ENCODE data around the gene UBE2J2.
A peak's percentile ranks its signal among the peaks of the same experiment; 100 is the strongest.
"Not testable (repeated sequence)": the region's sequence is repeated elsewhere in the genome, so short reads cannot be mapped to it uniquely, and the experiment has no call there.

The UBE2J2 gene

DNA sequence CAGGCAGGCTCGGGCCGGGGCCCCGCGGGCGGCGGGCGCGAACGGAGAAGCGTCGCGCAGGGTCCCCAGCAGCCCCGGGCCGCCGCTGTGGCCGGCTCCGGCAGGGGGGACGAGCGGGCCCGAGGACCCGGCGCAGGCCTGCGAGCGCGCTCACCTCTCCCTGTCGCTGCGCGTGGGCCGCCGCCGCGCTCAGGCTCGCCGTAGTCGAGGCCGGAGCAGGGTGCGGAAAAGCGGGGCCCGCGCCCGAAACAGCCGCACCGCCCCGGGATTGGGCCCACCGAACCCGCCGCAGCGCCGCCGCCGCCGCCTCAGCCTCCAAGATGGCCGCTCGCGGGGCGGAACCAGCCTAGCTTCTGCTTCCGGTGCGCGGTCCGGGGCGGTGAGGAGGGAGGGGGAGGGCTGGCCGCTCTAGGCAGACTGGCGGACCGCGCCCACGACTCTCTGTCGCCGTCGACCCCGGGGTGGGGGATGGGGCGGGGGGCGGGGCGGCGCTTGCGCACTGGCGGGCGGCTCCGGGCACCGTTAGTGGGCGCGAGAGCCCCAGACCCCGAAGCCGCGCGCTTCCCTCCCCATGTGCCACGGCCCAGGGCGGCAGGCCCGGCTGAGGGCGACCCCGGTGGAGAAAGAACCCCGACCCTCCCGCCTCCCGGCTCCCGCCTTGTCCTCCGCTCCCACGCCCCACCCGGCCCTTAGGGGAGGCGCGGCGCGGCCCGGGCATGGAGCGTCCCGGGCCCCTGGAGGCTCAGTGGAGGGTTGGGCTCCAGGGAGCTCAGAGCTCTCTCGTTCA, at the start of gene UBE2J2:
Gene UBE2J2 (minus strand): TSS at position 343 of the 787 bp plus-strand sequence. CDS start 5,862 bp downstream, outside the sequence.
- peak; percentile 43 for DNase-seq

- DNase-seq: no peak
Observed at GRCh38 chr1:1322952-1323351, 49.3 kb upstream of the UBE2J2 start.

GRCh38 chr1:1322418-1322817, 48.8 kb upstream of the UBE2J2 start:
- DNase-seq: no peak

DNA sequence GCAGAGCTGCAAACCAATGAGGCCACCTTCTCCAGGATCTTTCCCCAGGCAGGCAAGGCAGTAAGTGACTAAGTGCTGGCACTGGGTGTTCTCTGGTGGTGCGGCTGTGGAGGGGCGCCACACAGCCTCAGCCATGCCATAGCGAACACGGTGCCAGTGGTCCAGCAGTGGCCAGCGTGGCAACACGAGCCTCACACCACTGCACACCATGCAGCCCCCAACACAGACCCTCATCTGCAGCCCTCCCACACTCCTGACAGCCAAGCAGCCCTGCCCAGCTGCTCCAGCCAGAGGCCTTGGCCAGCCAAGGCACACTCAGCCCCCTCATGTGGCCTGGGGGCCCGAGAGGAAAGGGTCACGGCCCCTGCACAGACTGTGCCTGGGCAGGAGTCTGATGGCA, 47.8 kb upstream of the UBE2J2 start:
- no peak for DNase-seq

- no peak for DNase-seq
Observed at GRCh38 chr1:1320666-1321448, 47.2 kb upstream of the UBE2J2 start.

DNA sequence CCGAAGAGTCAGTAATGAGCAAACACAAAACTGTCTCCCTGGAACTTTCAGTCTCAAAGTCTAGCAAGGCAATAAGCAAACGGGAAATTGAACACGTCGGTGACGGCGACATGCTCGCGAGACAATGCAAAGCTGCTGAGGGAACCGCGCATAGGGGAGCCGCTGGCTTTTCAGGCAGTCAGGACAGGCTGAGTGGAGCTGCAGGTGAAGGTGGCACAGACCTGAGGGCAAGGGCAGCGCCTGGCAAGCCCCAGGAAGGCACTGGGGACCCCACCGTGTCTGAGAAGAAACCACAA, 45.9 kb upstream of the UBE2J2 start:
- DNase-seq: no peak

DNA sequence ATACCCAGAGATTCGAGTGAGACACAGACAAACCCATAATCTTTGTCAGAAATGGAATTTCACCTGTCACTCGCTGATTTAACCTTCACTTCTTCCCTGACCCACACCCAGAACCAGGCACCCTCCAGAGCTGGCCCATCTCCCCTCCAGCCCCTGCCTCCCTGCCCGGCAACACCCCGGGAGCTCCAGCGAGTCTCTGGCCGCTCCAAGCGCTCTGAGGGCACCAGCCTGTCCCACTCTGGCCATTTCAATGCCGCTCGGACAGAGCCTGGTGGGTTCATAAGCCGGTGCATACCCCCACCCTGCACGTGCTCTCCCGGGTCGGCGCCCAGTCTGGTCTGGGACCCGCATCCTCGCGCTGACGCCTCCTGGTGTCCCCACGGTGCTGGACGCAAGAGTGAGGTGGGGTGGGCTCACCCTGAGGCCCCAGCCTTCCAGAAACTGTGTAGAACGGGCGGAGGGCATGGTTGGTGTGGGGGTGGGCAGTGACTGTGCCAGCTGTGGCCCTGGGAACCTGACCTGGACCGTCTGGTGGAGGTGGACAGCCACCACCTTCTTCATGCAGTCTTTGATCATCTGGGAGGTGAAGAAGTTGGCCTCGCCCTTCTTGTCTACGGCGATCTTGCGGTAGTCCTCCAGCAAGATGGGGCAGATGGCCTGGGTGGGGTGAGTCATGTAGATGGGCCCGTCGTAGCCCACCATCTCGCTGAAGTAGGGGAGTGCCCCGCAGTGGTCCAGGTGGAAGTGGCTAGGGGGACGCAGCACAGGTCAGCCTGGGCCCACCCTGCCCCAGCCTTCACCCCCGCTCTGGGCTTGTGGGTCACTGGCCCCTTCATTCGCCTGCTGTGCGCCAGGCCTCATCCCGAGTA, 45.4 kb upstream of the UBE2J2 start:
- DNase-seq: no peak

DNA sequence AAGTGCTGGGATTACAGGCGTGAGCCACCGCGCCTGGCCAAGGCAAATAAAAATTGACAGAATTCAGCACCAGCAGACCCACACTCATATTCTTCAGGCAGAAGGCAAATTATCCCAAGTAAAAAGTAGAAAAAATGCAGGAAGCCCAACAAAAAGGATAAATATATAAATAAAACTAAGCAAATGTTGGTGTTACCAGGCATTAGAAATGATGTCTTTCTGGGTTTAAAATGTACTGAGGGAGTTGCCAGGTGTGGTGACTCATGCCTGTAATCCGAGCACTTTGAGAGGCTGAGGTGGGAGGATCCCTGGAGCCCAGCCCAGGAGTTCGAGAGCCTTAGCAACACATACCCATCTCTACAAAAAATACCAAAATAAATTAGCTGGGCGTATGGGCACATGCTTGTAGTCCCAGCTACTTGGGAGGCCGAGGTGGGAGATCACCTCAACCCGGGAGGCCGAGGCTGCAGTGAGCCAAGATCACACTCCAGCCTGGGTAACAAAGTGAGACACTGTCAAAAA, 44.5 kb upstream of the UBE2J2 start:
- no peak for DNase-seq

DNA sequence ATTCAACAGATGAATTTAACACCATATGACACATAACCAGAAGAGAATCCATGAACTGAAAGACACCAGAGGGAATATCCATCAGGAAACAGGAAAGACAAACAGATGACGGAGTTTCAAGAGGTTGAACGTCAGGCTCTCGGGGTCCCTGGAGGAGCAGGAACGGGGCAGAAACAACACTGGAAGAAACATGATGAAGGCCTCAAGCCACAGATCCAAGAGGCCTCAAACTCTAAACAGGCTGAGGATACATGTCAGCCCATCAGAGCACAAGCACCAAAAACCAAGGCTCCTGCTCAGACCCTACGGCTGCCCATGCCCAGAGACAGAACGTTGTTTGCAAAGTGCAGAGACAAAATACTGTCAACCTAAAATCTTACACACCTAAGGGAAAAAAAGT, 43.8 kb upstream of the UBE2J2 start:
- DNase-seq: no peak

GRCh38 chr1:1316199-1316598, 42.5 kb upstream of the UBE2J2 start:
- DNase-seq: not testable (repeated sequence)

- DNase-seq: no peak
Observed at GRCh38 chr1:1315435-1315954, 41.8 kb upstream of the UBE2J2 start.

DNA sequence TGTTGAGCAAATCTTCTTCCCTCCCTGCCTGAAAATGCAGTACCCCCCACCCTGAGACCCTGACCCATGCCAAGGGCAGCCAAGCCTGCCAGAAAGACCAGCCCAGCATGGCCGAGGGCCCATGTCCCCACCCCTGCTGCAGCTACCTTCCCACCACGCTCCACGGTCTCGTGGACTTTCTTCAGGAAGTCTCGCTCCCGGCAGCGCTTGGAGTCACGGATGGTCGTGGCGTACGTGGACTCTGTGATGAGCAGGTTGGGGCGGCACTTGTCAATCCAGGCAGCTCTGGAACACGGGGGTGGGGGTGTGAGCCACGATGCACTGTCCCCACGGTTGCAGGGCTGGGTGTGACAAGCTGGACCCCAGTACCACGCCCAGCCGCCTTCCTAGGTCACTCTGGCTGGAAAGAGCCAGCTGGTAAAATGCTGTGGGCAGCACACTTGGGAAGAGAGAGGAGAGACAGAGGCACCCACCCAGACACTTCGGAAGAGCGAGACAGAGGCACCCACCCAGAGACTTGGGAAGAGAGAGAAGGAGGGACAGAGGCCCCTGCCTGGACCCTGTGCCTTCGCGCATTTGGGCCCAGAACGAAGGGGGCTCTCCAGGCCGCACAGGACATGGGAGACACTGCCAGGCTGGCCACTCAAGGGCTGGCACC, 41.2 kb upstream of the UBE2J2 start:
- no peak for DNase-seq

GRCh38 chr1:1314237-1314586, 40.6 kb upstream of the UBE2J2 start:
- no peak for DNase-seq

DNA sequence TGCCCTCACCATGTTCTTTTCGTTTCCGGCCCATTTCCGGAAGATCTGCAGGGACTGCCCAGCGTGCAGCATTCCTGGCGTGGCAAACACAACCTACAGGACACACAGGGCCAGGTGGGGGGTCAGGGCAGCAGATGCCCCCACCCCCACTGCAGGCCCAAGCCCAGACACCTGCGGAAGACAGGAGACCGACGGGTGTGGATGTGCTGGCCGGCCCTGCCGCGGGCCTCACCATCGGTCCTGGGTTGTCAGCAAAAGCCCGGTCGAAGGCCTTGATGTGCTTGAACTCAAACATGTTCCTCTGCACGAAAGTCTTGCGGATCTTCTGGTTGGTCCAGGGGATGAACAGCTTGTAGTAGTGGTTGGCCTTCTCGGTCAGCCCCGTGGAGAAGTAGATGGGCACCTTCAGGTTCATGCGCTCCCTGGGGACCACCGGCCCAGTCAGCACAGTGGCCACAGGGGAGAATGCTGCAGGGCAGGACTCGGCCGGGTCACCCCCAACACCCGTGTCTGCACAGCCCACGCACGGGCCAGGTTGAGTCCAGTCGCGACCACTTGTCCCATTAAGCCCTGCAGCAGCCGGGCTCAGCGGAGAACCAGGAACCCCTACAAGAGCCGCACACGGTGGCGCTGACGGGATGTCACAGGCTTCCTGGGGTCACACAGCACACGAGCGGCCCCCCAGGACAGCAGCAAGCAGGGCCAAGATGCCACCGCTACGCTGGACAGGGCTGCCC, 40.0 kb upstream of the UBE2J2 start:
- no peak for DNase-seq

- DNase-seq: no peak
Observed at GRCh38 chr1:1312450-1313314, 39.0 kb upstream of the UBE2J2 start.

GRCh38 chr1:1311107-1312104, 37.8 kb upstream of the UBE2J2 start:
- DNase-seq: no peak

- no peak for DNase-seq
Observed at GRCh38 chr1:1310476-1311053, 36.9 kb upstream of the UBE2J2 start.

DNA sequence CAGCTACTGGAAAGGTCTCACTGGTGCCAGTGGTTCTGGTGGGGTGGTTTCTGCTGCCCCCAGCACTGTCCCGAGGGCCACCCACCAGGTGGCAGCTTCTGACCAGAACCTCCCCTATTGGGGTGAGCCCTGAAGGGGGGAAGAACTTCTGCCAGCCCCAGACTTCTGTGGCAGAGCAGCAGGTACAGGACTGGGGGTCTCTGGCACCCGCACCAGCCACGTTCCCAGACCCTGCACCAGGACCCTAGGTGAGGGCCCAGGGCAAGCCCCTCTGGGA, 36.4 kb upstream of the UBE2J2 start:
- no peak for DNase-seq

Measured in NCI-H774 (cell line).